SK-N-MC (cell line): ENCODE results near the gene IL9R.

Experiments used
- EZH2 ChIP-seq: fragments of 200-600 bp; sonication (generic); IDR thresholded peaks from one replicate; pipeline ENCODE4 v1.6.1; 2017; ENCODE audit warnings: antibody characterized with exemption
- FOXP2 ChIP-seq: optimal IDR thresholded peaks from 2 replicates; pipeline ENCODE3; 2011; ENCODE audit warnings: mild to moderate bottlenecking, moderate library complexity; ENCODE audit not compliant: insufficient read depth; ENCODE audit errors: extremely low read length, control extremely low read depth
- POLR2AphosphoS5 ChIP-seq: IDR thresholded peaks from 2 replicates; pipeline ENCODE4 v1.6.1; 2012; ENCODE audit warnings: mild to moderate bottlenecking, low read depth, low read length, borderline replicate concordance

DNA sequence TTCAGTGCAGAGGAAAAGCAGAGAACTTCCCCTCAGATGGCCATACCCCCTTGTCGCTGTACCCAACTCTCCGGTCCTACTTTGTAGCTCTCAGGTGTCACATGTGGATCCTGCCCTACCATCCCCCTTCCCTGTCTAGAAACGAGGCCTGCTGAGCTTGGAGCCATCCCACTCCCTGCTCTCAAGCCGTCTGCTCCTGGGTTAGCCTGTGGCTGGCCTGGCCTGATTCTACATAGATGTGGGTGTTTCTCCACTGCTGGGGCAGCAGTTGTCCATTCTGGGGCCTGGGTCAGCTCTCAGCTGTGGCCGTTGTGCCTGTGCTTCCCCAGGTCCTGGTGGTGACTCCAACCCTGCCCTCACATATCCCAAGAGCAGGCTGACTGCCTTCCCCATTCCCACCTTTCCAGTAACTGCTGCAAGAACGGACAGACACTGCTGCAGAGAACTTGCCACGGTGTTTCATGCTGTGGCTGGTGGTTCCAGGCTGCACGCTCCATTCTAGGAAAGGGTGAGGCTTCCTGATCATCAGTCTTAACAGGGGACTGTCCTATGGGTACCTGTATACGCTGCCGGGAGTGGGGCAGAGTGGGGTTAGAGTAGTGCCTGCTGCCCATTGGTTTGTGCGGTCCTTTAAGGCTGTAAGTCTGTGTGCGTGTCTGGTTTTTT lies 3.6 kb downstream of the IL9R start:
- TF ChIP-seq POLR2AphosphoS5 (no peak), FOXP2 (no peak), EZH2 (no peak)
